Neuronal stem cell (in vitro differentiated cells): ENCODE data around the gene TBC1D10A.

ENCODE experiments used
- DNase-seq: peaks from one replicate; pipeline ENCODE4 v3.0.0-alpha.2; 2013; ENCODE audit warnings: low spot score
- H2AFZ ChIP-seq: one replicate; pipeline ENCODE4 v1.6.1; 2013; ENCODE audit warnings: mild to moderate bottlenecking, low read length, inconsistent platforms
- H2AK5ac ChIP-seq: 2 replicates; pipeline ENCODE4 v1.6.1; 2013; ENCODE audit warnings: low read depth, mild to moderate bottlenecking, inconsistent platforms, low read length, moderate library complexity, mixed read lengths
- H2BK120ac ChIP-seq: 2 replicates; pipeline ENCODE4 v1.6.1; 2013; ENCODE audit warnings: low read depth, mild to moderate bottlenecking, inconsistent platforms, low read length, moderate library complexity, mixed read lengths
- H2BK12ac ChIP-seq: one replicate; pipeline ENCODE4 v1.6.1; 2013; ENCODE audit warnings: low read length, inconsistent platforms
- H2BK15ac ChIP-seq: 2 replicates; pipeline ENCODE4 v1.6.1; 2013; ENCODE audit warnings: mild to moderate bottlenecking, low read length, inconsistent platforms, mixed read lengths
- H2BK5ac ChIP-seq: one replicate; pipeline ENCODE4 v1.6.1; 2013; ENCODE audit warnings: inconsistent platforms, mild to moderate bottlenecking, low read length, moderate library complexity
- H3K14ac ChIP-seq: one replicate; pipeline ENCODE4 v1.6.1; 2013; ENCODE audit warnings: low read length, inconsistent platforms
- H3K18ac ChIP-seq: 2 replicates; pipeline ENCODE4 v1.6.1; 2013; ENCODE audit warnings: low read length, inconsistent platforms
- H3K23ac ChIP-seq: 2 replicates; pipeline ENCODE4 v1.6.1; 2013; ENCODE audit warnings: low read depth, mild to moderate bottlenecking, mixed read lengths, low read length, inconsistent platforms; ENCODE audit not compliant: poor library complexity
- H3K27ac ChIP-seq: replicated peaks from 3 replicates; pipeline ENCODE4 v1.5.1; 2013; ENCODE audit warnings: low read length, inconsistent platforms
- H3K27me3 ChIP-seq, 3 experiments: 2 replicates each; pipeline ENCODE4 v1.6.1; 2013; ENCODE audit warnings: low read length in 3 of 3, mild to moderate bottlenecking in 2 of 3, inconsistent platforms in 1 of 3, low read depth in 1 of 3, mixed read lengths in 1 of 3, moderate library complexity in 1 of 3; ENCODE audit not compliant: control insufficient read depth in 3 of 3, insufficient read depth in 3 of 3
- H3K36me3 ChIP-seq, 2 donors: replicated peaks in 1 of 2; 2 replicates each; pipeline ENCODE4 v1.6.1; 2013; ENCODE audit warnings: low read length in 2 of 2; ENCODE audit not compliant: control insufficient read depth in 2 of 2, insufficient read depth in 2 of 2
- H3K4ac ChIP-seq: 2 replicates; pipeline ENCODE4 v1.6.1; 2013; ENCODE audit warnings: inconsistent platforms, mild to moderate bottlenecking, low read length, moderate library complexity
- H3K4me1 ChIP-seq, 2 donors: 1 replicate in 1 of 2; 2 replicates in 1 of 2; pipeline ENCODE4 v1.6.1; 2013; ENCODE audit warnings: low read length in 2 of 2, low read depth in 1 of 2; ENCODE audit not compliant: control insufficient read depth in 2 of 2, insufficient read depth in 1 of 2
- H3K4me2 ChIP-seq: one replicate; pipeline ENCODE4 v1.6.1; 2013; ENCODE audit warnings: mild to moderate bottlenecking, low read length, inconsistent platforms; ENCODE audit not compliant: insufficient read depth, poor library complexity, severe bottlenecking
- H3K4me3 ChIP-seq, 2 donors: 2 replicates each; pipeline ENCODE4 v1.5.1; 2013; ENCODE audit warnings: low read length in 2 of 2, mild to moderate bottlenecking in 2 of 2, inconsistent platforms in 1 of 2, moderate library complexity in 1 of 2
- H3K79me1 ChIP-seq: one replicate; pipeline ENCODE4 v1.6.1; 2013; ENCODE audit warnings: low read depth, mild to moderate bottlenecking, inconsistent platforms, low read length, moderate library complexity
- H3K9ac ChIP-seq: one replicate; pipeline ENCODE4 v1.6.1; 2013; ENCODE audit warnings: mild to moderate bottlenecking, low read depth, low read length, inconsistent platforms; ENCODE audit not compliant: poor library complexity
- H3K9me3 ChIP-seq, 2 donors: replicated peaks in 1 of 2; 2 replicates each; pipeline versions ENCODE3 to v1.6.1; 2013; ENCODE audit warnings: low read length in 2 of 2, mild to moderate bottlenecking in 2 of 2, inconsistent platforms in 1 of 2, low read depth in 1 of 2, mixed read lengths in 1 of 2, moderate library complexity in 1 of 2; ENCODE audit not compliant: control insufficient read depth in 2 of 2, insufficient read depth in 1 of 2
- H4K8ac ChIP-seq: one replicate; pipeline ENCODE4 v1.6.1; 2013; ENCODE audit warnings: low read depth, mild to moderate bottlenecking, inconsistent platforms, low read length, moderate library complexity
- H4K91ac ChIP-seq: one replicate; pipeline ENCODE4 v1.6.1; 2013; ENCODE audit warnings: low read length, low read depth, mild to moderate bottlenecking, inconsistent platforms; ENCODE audit not compliant: poor library complexity
- WGBS, 2 donors: extraction: QIAGEN DNeasy Blood & Tissue Kit; methylation state at CpG; one replicate each; pipeline ENCODE4 v1.1.7; 2013; ENCODE audit warnings: missing lambda C conversion rate in 2 of 2, mixed read lengths in 1 of 2; ENCODE audit not compliant: insufficient read length in 2 of 2, insufficient replicate concordance in 1 of 2; ENCODE audit errors: extremely low coverage in 2 of 2; 5-methylcytosine and 5-hydroxymethylcytosine counted together

TBC1D10A gene

DNA sequence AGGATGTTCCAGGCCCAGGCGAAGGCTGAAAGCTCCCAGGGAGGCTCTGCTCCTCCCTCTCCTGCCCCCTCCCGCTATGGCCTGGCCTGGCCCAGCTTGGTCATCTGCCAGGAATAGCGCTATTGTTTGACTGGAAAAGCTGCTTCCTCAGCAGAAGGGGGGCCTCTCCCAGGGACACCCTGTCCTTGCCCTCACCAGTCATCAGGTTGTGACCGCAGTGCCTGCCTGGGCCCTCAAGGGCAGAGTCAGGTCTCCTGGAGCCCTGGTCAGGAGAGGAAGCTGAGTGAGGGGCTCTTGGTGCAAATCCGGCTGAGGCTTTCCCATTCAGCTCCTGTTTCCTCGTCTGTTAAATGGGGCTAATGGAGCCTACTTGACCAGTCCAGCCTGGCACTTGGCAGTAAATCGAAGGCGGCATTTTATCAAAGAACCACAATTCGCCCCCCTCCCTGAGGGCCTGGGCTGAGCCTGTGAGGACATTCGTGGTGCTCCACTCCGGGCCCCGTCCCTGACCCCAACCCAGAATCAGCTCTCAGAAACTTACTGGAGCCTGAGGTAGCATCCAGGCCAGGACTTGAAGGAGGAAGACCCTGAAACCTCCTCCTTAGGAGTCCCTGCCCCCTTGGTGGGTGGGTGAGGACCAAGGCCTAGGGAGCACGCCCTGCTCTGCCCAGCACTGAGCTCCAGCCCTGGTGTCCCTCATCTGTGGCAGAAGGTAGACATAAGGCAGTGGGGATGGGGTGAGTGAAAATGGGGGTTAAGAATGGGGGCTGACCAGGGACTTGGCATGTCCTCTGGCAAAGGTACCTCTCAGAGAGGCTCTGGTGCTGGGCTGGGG is 35.5 kb downstream of the TBC1D10A start:
- H2AK5ac ChIP-seq, result peak overlapping the region; percentile 53
- H3K23ac ChIP-seq, result peak overlapping the region; percentile 27
- no peak overlapping the region for H3K4ac ChIP-seq
- H2BK120ac ChIP-seq, result no peak overlapping the region
- peaks cover 9 to 14% of the 10 kb centered on the region in 2 donors for H3K36me3 ChIP-seq
- H3K9me3 ChIP-seq, result no peaks in the 10 kb centered on the region
- peaks cover 15 to 18% of the 10 kb centered on the region in 2 donors for H3K4me1 ChIP-seq
- no peak overlapping the region for H2BK12ac ChIP-seq
- no peak overlapping the region for H3K18ac ChIP-seq
- H3K79me1 ChIP-seq, result peaks cover 2% of the 10 kb centered on the region
- H2BK15ac ChIP-seq, result no peak overlapping the region
- no peak overlapping the region for H4K91ac ChIP-seq
- DNase-seq, result no peak
- no peak overlapping the region for H3K4me2 ChIP-seq
- H2BK5ac ChIP-seq, result peak overlapping the region; percentile 4
- peaks cover 0 to 6% (median 0%) of the 10 kb centered on the region in 3 experiments for H3K27me3 ChIP-seq
- H4K8ac ChIP-seq, result no peak overlapping the region
- H3K14ac ChIP-seq, result no peak overlapping the region
- no peak overlapping the region for H2AFZ ChIP-seq
- WGBS, 2 donors, result no CpG with 5 or more reads among the region's 13 CpGs
- peak overlapping the region; percentile 38 for H3K9ac ChIP-seq
- no peak overlapping the region for H3K4me3 ChIP-seq
- H3K27ac ChIP-seq, result no peak overlapping the region

DNA sequence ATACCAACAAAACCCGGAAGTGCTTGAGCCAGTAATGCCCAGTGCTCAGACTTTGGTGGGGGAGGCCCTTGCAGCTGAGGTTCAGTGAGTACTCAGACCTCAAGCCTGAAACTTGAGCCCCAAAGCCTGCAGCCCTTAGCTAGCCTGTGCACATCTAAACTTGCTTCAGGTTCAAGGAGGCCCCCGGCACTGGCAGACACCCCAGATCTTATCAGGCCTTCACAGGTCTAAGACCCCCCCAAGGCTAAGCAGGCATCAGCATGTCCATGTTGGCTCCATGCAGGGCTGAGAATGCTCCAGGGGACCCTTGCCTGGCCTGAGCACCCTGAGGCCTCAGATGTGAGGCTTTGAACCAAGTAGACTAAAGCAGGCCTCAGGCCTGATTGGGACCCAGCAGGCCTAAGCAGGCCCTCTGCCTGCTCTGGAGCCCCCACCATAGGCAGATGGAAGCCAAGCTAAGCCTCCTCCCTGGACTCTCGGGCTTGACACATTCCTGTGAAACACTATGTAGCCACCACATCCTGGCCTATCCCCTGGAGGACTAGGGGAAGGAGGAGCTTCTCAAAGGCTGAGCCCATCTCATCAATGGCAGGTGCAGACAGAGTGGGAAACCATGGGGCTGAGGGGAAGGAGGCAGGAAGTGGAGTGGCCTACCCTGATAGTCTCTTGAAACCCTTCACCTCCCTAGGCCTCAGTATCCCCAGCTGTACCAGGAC is 36.2 kb downstream of the TBC1D10A start:
- no peak overlapping the region for H3K18ac ChIP-seq

DNA sequence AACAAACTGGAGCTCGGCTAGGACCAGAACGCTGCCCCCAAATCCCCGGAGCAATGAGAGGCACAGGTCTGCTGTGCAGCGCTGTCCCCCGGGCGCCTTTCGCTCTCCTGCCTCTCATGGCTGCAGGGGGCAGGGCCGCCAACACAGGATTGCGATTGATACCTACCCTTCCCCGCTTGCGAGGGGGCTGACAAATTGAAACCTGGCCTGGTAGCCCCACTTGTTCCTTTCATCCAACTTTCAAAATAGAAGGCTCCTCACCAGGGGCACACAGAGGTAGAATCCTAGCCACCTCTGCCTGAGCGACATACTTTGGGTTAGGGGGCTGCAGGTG is 36.8 kb downstream of the TBC1D10A start:
- H3K4me2 ChIP-seq, result peak overlapping the region; percentile 99
- no CpG with 5 or more reads among the region's 12 CpGs for WGBS, 2 donors
- H3K4me1 ChIP-seq, result peaks cover 15 to 18% of the 10 kb centered on the region in 2 donors
- H2AK5ac ChIP-seq, result no peak overlapping the region
- peaks cover 9 to 14% of the 10 kb centered on the region in 2 donors for H3K36me3 ChIP-seq
- H3K4me3 ChIP-seq, result peak overlapping the region; percentile 63 to 75
- no peak for DNase-seq
- no peak overlapping the region for H3K14ac ChIP-seq
- H3K4ac ChIP-seq, result no peak overlapping the region
- H2AFZ ChIP-seq, result peak overlapping the region; percentile 99
- peak overlapping the region; percentile 87 for H3K18ac ChIP-seq
- no peak overlapping the region for H2BK5ac ChIP-seq
- H2BK15ac ChIP-seq, result no peak overlapping the region
- H3K27me3 ChIP-seq, result peaks cover 0 to 6% (median 0%) of the 10 kb centered on the region in 3 experiments
- no peaks in the 10 kb centered on the region for H3K79me1 ChIP-seq
- H3K9ac ChIP-seq, result peak overlapping the region; percentile 61
- no peak overlapping the region for H2BK120ac ChIP-seq
- H3K23ac ChIP-seq, result no peak overlapping the region
- no peak overlapping the region for H2BK12ac ChIP-seq
- no peak overlapping the region for H4K91ac ChIP-seq
- H3K9me3 ChIP-seq, result no peaks in the 10 kb centered on the region
- no peak overlapping the region for H3K27ac ChIP-seq
- H4K8ac ChIP-seq, result no peak overlapping the region

More for the DNA sequence above, 36.2 kb downstream of the TBC1D10A start:
- Histone ChIP-seq H3K4me1 (peaks cover 15 to 18% of the 10 kb centered on the region in 2 donors), H3K4ac (no peak overlapping the region), H4K91ac (no peak overlapping the region), H3K27ac (no peak overlapping the region), H3K27me3 (peaks cover 0 to 6% (median 0%) of the 10 kb centered on the region in 3 experiments), H2BK120ac (no peak overlapping the region), H3K79me1 (no peaks in the 10 kb centered on the region), H3K14ac (no peak overlapping the region), H2BK15ac (no peak overlapping the region), H3K36me3 (peaks cover 9 to 14% of the 10 kb centered on the region in 2 donors), H2AK5ac (peak overlapping the region; percentile 2), H4K8ac (no peak overlapping the region), H3K4me3 (no peak overlapping the region), H3K23ac (no peak overlapping the region), H2BK12ac (no peak overlapping the region), H3K9me3 (no peaks in the 10 kb centered on the region), H2AFZ (peak overlapping the region; percentile 99), H2BK5ac (peak overlapping the region; percentile 4), H3K4me2 (no peak overlapping the region), H3K9ac (peak overlapping the region; percentile 38)
- DNase-seq, result peak; percentile 20
- no CpG with 5 or more reads among the region's 3 CpGs for WGBS, 2 donors
